ENCODE data around the gene PPP3CA.

The PPP3CA gene

DNA sequence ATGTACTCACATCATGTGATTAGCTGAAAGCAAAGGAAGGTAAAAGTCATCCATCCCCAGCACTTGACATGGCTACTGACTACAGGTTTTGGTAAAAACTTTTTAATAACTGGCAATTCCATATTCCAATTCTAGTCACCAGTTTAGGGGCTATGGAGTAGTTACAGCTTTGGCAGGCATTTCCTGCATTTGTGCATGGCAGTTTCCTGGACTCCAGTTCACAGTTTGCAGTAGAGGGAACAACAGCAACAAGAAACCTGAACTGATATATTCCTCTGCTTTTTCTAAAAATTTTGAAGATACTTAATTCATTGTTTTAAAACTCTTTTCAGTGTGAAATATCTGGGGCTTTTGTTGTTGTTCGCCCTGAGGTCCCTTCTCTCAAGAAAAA lies 184.3 kb downstream of the PPP3CA start:
- Mint-ChIP-seq H3K4me1 (no peaks in the 10 kb centered on the region), H3K36me3 (no peaks in the 10 kb centered on the region), H3K4me3 (no peak overlapping the region), H3K9me3 (no peaks in the 10 kb centered on the region), H3K27ac (no peak overlapping the region), H3K27me3 (no peaks in the 10 kb centered on the region)
- DNase-seq = no peak
- CTCF ChIA-PET = no interaction called here

DNA sequence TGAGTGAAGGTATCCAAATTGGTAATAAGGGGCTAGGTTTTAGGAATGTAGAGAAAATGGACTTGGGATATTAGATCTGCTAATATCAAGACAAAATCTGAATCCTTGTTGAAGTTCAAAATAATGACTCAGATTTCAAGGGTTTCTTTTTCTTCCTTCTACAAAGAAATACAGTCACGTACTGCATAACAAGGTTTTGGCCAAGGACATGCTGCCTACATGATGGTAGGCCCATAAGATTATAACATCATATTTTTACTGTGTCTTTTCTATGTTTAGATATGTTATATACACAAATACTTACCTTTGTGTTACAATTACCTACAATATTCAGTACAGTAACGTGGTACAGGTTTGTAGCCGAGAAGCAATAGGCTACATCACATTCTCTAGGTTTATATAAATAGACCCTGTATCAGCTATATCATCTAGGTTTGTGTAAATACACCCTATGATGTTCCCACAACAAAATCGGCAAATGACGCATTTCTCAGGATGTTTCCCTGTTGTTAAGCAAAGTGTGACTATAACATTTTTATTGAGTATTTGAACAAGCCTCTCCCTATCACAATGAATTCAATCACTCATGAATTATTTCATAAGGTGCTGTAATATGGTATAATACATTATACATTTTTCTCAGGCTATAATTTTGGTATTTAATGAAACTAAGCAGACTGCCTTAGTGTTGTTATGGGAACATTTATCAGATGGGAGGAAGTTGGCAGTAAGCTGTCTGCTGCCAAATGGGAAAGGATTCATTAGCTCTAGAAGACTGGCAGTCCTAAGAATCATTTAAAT lies 186.3 kb downstream of the PPP3CA start:
- H3K9me3 Mint-ChIP-seq = no peaks in the 10 kb centered on the region
- no peaks in the 10 kb centered on the region for H3K27me3 Mint-ChIP-seq
- DNase-seq = no peak
- H3K4me1 Mint-ChIP-seq = peaks cover 13% of the 10 kb centered on the region
- H3K4me3 Mint-ChIP-seq = no peak overlapping the region
- H3K27ac Mint-ChIP-seq = no peak overlapping the region
- H3K36me3 Mint-ChIP-seq = peaks cover 4% of the 10 kb centered on the region
- CTCF ChIA-PET = no interaction called here

DNA sequence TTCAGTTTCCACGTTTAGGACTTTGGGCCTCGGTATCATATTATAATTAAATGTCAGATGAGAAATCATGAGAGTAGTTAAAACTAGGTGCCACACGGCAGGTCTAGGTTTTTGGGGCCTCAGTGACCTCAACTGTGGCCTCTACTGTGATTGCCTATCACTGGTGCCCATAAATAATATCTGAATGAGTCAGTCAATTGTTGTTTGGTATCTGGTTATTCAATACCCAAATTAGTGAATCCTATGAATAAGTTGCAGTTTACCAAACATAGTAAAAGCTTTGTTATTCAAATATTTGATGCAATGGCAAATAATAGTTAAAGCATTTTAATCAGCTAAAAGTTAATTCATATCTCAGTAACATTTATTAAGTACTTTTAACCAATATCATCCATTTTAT lies 188.8 kb downstream of the PPP3CA start:
- H3K4me1 Mint-ChIP-seq = peaks cover 23% of the 10 kb centered on the region
- H3K27ac Mint-ChIP-seq = no peak overlapping the region
- no peak overlapping the region for H3K4me3 Mint-ChIP-seq
- H3K36me3 Mint-ChIP-seq = peaks cover 5% of the 10 kb centered on the region
- CTCF ChIA-PET = interaction anchor here (1.6 kb wide), 1 partner anchor 11 kb away, joined by 5 read pairs; no protein-coding TSS in a partner anchor
- no peaks in the 10 kb centered on the region for H3K9me3 Mint-ChIP-seq
- DNase-seq = no peak
- H3K27me3 Mint-ChIP-seq = no peaks in the 10 kb centered on the region

DNA sequence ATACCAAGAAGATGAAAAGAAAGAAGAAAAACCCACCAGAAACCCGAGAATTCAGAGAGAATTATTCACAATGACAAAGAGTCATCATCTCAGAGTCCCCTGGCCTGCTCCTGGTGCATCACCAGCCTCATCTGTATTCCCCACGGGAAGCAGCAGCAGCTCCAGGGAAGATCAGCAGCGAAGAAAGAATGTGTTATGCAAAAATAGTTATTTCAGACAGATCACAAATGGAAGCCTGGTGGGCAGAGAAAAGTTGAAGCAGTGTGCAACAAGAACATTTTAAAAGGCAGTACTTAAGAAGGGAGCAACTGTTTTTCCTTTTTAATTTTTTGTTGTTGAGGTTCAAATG lies 189.2 kb downstream of the PPP3CA start:
- CTCF ChIA-PET = no interaction called here
- no peak for DNase-seq

DNA sequence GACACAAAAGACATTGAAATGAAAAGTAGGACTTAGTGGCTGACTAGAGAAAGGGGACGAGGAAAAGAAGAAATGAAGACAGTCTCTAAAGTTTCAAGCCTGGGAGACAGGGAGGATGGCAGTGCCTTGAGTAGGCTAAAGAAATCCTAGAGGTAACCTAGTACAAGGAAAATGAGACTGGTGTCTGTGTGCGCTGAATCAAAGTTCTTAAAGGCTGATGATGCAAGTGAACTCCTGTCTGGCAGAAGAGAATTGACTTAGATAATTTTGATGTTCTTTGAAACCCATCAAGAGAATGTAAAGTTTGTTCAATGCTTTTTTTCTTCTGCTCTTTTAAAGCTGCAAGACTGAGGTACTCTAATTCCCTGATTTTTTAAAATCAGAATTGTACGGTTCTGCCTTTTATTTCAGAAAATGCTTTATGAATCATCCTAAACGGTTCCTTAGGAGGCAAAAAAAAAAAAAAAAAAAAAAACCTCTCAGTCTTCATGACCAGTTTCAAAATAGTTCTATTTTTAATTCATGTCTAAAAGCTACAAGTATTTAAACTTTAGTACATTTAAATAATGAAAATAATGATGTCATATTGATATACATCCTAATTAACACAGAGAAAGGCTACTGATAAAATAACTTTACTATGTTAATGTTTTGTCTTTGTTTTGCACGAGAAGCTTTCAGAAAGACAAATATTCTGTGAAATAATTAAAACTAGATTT lies 189.8 kb downstream of the PPP3CA start:
- no peak overlapping the region for H3K27ac Mint-ChIP-seq
- peaks cover 5% of the 10 kb centered on the region for H3K36me3 Mint-ChIP-seq
- H3K4me3 Mint-ChIP-seq = no peak overlapping the region
- no peaks in the 10 kb centered on the region for H3K9me3 Mint-ChIP-seq
- no peaks in the 10 kb centered on the region for H3K27me3 Mint-ChIP-seq
- DNase-seq = no peak
- peaks cover 23% of the 10 kb centered on the region for H3K4me1 Mint-ChIP-seq
- CTCF ChIA-PET = no interaction called here

More for the DNA sequence above, 189.2 kb downstream of the PPP3CA start:
- peaks cover 23% of the 10 kb centered on the region for H3K4me1 Mint-ChIP-seq
- H3K36me3 Mint-ChIP-seq = peaks cover 5% of the 10 kb centered on the region
- no peaks in the 10 kb centered on the region for H3K27me3 Mint-ChIP-seq
- H3K27ac Mint-ChIP-seq = no peak overlapping the region
- H3K4me3 Mint-ChIP-seq = no peak overlapping the region
- H3K9me3 Mint-ChIP-seq = no peaks in the 10 kb centered on the region

DNA sequence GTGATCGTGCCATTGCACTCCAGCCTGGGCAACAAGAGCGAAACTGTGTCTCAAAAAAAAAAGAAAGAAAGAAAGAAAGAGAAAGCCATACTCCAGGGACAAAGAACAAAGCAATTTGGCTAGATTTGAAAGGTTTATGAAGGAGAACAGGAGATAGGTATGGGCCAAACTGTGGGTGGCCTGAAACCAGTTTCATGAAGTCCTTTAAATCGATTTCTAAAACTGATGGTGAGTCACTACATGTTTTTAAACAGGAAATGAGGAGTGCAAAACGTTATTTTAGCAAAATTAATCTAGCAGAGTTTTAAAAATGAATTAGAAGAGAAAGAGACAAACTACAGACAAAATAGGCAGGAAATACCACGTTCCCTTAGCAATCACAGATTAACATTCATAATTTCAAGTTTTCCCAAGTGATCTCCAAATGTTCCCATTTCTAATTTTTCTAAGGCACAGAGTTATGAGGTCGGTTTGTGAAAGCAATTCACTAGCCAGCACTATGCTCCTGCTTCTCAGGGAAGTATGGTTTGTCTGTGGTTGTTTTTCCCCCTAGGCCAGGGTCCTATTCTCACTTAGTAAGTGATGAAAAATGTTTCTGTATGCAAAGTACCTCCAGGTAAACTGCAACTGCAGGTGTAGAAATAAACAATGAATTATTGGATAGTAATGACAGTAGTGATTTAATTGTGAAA lies 190.6 kb downstream of the PPP3CA start:
- CTCF ChIA-PET = no interaction called here
- Mint-ChIP-seq H3K27me3 (no peaks in the 10 kb centered on the region), H3K27ac (peak overlapping the region; percentile 38), H3K36me3 (peaks cover 5% of the 10 kb centered on the region), H3K4me1 (peaks cover 23% of the 10 kb centered on the region), H3K4me3 (no peak overlapping the region), H3K9me3 (no peaks in the 10 kb centered on the region)
- no peak for DNase-seq

DNA sequence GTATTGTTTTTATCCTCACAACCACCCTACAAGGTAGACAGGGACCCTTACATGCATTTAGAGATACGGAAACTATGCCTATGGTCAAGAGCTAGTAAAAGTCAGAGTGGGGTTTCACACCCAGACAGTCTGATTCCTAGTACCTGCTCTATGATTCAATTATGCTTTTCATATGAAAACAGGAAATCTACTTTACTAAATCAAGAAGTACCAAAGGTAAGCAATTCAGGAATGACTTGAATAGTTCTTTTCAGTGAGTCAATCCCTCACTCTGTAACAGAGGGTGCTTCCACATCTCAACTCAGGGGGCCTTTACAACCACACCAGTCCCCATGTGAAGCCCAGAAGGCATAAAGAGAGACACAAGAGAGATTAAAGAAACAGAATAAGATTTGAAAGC lies 191.4 kb downstream of the PPP3CA start:
- CTCF ChIA-PET = interaction anchor here (0.7 kb wide), 1 partner anchor 15 kb away, joined by 3 read pairs; no protein-coding TSS in a partner anchor
- no peaks in the 10 kb centered on the region for H3K27me3 Mint-ChIP-seq
- H3K4me1 Mint-ChIP-seq = peaks cover 23% of the 10 kb centered on the region
- peak overlapping the region; percentile 7 for H3K27ac Mint-ChIP-seq
- H3K4me3 Mint-ChIP-seq = no peak overlapping the region
- no peak for DNase-seq
- H3K9me3 Mint-ChIP-seq = no peaks in the 10 kb centered on the region
- H3K36me3 Mint-ChIP-seq = peaks cover 5% of the 10 kb centered on the region

DNA sequence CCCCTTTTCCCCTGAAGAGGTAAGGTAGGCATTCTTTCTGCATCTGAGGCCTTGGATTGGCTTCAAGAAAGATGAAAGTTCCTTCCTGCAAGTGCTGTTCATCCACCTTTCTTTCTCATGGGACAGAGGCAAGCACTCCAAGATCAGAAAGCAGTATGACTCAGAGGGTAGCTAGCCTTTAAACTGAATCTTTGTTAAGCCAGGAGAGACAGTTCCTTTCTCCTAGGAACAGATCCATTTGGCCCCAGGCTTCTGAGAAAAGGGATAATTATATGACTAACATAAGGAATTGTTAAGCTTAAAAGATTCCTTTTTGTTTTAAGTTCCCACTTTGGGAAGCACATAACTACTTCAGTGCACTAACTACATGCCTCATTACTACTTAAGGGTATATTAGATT lies 192.0 kb downstream of the PPP3CA start:
- no peak for DNase-seq
- peaks cover 23% of the 10 kb centered on the region for H3K4me1 Mint-ChIP-seq
- no peaks in the 10 kb centered on the region for H3K27me3 Mint-ChIP-seq
- H3K4me3 Mint-ChIP-seq = no peak overlapping the region
- H3K27ac Mint-ChIP-seq = no peak overlapping the region
- no peaks in the 10 kb centered on the region for H3K9me3 Mint-ChIP-seq
- CTCF ChIA-PET = interaction anchor here (0.7 kb wide), 1 partner anchor 16 kb away, joined by 3 read pairs; no protein-coding TSS in a partner anchor
- peaks cover 5% of the 10 kb centered on the region for H3K36me3 Mint-ChIP-seq

DNA sequence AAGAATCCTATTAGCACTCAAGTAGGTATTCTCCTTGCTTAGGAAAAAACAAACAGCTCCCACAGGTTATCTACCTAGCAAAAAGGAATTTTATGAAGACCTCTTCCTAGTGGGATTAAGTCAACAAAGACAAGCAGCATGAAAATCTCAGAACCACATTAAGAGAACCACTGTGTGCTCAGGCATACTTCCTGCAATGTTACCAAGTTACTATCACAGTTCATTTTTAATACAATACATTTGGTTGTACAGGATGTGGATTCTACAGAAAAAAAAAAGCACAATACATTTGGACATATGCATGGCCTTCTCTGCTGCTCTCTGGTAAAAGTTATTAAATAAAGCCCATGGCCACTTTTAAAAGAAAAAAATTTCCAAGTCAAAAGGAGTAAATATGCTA lies 193.7 kb downstream of the PPP3CA start:
- Mint-ChIP-seq H3K9me3 (no peaks in the 10 kb centered on the region), H3K4me1 (peaks cover 23% of the 10 kb centered on the region), H3K36me3 (peaks cover 5% of the 10 kb centered on the region), H3K27ac (no peak overlapping the region), H3K4me3 (no peak overlapping the region), H3K27me3 (no peaks in the 10 kb centered on the region)
- CTCF ChIA-PET = no interaction called here
- DNase-seq = no peak

DNA sequence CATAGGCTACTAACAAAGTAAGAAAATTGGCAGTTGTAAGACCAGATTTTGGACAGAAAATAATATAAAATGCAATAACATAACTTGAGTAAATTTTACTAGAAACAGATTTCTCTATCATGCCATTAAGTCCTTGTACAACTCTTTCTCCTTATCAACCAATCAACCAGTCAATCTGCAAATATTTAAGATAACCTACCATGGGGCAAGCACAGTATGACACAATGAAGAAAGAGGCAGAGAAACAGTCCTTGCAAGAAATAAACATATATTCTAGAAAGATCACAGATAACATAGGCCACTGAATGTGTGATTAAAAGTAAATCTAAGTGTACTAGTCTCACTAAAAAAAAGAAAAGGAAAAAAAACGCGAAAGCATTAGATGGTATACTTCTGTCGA lies 194.8 kb downstream of the PPP3CA start:
- DNase-seq = no peak
- Mint-ChIP-seq H3K4me3 (no peak overlapping the region), H3K36me3 (peaks cover 5% of the 10 kb centered on the region), H3K27me3 (no peaks in the 10 kb centered on the region), H3K27ac (no peak overlapping the region), H3K4me1 (peaks cover 23% of the 10 kb centered on the region), H3K9me3 (no peaks in the 10 kb centered on the region)
- CTCF ChIA-PET = no interaction called here

DNA sequence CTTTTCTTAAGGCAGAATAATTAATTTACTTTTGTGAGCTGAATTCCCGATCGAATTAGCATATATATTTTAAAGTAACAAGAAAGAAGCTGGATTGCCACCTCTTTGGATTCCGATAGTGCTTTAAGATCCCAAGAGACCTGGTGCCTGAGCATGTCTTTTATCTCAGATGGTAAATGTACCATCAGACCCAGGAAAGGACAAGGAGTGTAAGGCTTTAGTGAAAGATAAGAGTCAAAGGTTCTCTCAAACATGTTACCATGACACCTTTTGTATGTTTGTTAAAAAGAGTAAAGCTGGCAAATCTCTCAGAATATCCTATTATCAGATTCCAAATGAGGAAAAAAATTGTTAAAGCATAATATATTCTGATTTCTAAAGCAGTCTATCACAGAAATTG lies 198.8 kb downstream of the PPP3CA start:
- Mint-ChIP-seq H3K4me1 (peaks cover 4% of the 10 kb centered on the region), H3K27me3 (no peaks in the 10 kb centered on the region), H3K9me3 (no peaks in the 10 kb centered on the region), H3K27ac (no peak overlapping the region), H3K36me3 (peaks cover 3% of the 10 kb centered on the region), H3K4me3 (no peak overlapping the region)
- CTCF ChIA-PET = no interaction called here
- no peak for DNase-seq

DNA sequence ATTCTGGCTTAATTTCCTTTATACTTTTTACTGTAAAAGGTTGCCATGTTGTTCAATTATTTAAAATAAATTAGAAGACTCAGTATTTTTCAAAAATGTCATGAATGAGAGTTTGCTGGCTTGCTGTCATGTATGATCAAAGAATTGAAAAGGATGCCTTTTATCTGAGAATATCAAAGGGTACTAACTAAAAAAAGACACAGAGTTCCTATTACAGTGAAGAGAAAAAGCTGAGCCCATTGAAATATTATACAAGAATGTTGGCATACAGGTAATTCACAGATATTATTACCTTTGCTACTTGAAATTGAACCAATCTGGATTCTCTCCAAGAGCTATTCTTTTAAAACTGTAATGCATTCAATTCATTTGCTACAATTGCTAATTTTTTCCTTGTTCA lies 200.0 kb downstream of the PPP3CA start:
- no peak overlapping the region for H3K4me3 Mint-ChIP-seq
- DNase-seq = no peak
- no peak overlapping the region for H3K27ac Mint-ChIP-seq
- H3K36me3 Mint-ChIP-seq = peaks cover 3% of the 10 kb centered on the region
- H3K27me3 Mint-ChIP-seq = no peaks in the 10 kb centered on the region
- CTCF ChIA-PET = no interaction called here
- peaks cover 3% of the 10 kb centered on the region for H3K4me1 Mint-ChIP-seq
- no peaks in the 10 kb centered on the region for H3K9me3 Mint-ChIP-seq

DNA sequence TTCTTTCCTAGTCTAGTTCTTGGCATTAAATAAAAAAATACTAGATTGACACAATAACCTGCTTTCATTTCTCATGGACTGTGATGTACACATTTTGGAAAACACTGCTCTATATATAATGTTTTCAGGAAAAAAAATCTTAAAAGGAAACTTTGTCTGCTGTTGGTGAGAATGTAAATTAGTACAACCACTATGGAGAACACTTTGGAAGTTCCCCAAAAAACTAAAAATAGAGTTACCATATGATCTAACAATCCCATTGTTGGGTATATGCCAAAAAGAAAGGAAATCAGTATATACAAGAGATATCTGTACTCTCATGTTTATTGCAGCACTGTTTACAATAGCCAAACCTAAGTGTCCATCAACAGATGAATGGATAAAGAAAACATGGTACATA lies 202.3 kb downstream of the PPP3CA start:
- no peaks in the 10 kb centered on the region for H3K27me3 Mint-ChIP-seq
- peaks cover 3% of the 10 kb centered on the region for H3K36me3 Mint-ChIP-seq
- DNase-seq = no peak
- CTCF ChIA-PET = no interaction called here
- H3K9me3 Mint-ChIP-seq = no peaks in the 10 kb centered on the region
- H3K4me3 Mint-ChIP-seq = no peak overlapping the region
- peaks cover 3% of the 10 kb centered on the region for H3K4me1 Mint-ChIP-seq
- no peak overlapping the region for H3K27ac Mint-ChIP-seq

DNA sequence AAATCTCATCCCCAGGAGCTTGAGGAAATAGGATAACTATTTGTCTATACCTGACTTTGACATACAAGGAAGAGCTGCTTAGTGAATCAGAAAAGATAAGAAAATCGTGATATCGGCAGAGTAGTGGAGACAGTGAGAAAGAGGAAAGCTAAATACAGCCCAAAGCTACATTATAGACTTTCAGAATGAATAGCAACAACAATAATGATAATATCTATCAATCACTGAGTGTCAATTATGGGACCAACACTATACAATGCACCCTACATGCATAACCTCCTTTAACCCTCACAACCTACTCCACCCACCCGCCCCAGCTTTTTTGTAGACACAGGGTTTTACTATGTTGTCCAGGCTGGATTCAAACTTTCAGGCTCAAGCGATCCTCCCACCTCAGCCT lies 205.1 kb downstream of the PPP3CA start:
- Mint-ChIP-seq H3K4me3 (no peak overlapping the region), H3K9me3 (no peaks in the 10 kb centered on the region), H3K4me1 (peaks cover under 1% of the 10 kb centered on the region), H3K36me3 (peaks cover 3% of the 10 kb centered on the region), H3K27ac (no peak overlapping the region), H3K27me3 (no peaks in the 10 kb centered on the region)
- CTCF ChIA-PET = no interaction called here
- DNase-seq = no peak

DNA sequence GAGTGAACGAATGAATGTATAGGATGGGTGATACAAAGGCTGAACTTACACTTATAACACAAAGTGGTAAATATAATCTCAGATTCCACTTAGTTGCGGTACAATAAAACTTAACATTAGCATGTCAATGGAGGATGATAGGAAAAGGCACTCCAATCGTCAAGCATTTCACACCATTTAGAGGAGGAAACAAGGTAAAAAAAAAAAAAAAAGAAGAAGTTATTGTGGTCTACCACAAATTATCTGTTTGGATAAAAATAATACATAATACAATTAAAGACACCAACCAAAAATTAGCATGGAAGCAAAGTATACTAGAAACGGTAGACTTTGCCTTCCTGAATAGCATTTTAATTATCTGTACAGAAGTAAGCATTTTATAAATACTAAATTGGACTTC lies 205.5 kb downstream of the PPP3CA start:
- H3K36me3 Mint-ChIP-seq = peaks cover 3% of the 10 kb centered on the region
- H3K27ac Mint-ChIP-seq = no peak overlapping the region
- no peak overlapping the region for H3K4me3 Mint-ChIP-seq
- H3K27me3 Mint-ChIP-seq = no peaks in the 10 kb centered on the region
- no peaks in the 10 kb centered on the region for H3K4me1 Mint-ChIP-seq
- CTCF ChIA-PET = no interaction called here
- no peak for DNase-seq
- no peaks in the 10 kb centered on the region for H3K9me3 Mint-ChIP-seq

Data from activated naive CD4-positive, alpha-beta T cell treated with anti-CD3 and anti-CD28 coated beads, Interleukin-2, amount 10 ng/mL, durations not matched to agents 7 days and 5 days (primary cell).